H9 (cell line): ENCODE results near the gene MS4A7. TPM values are rescaled to one million over a fixed set of nuclear protein-coding genes. Genes with fewer than 3 reads are reported as not detected.

ENCODE experiments used
- DNase-seq: peaks from one replicate; pipeline ENCODE4 v3.0.0-alpha.2; 2017
- H2AFZ ChIP-seq: one replicate; pipeline ENCODE4 v1.6.1; 2013; ENCODE audit warnings: mild to moderate bottlenecking, low read length, control low read depth, moderate library complexity
- H2AK5ac ChIP-seq: 2 replicates; pipeline ENCODE4 v1.6.1; 2013; ENCODE audit warnings: low read length, control low read depth, mixed read lengths; ENCODE audit not compliant: insufficient read length
- H2BK120ac ChIP-seq: one replicate; pipeline ENCODE4 v1.6.1; 2013; ENCODE audit warnings: low read depth, mild to moderate bottlenecking, low read length, control low read depth, inconsistent platforms; ENCODE audit not compliant: poor library complexity, severe bottlenecking
- H2BK12ac ChIP-seq: 2 replicates; pipeline ENCODE4 v1.6.1; 2013; ENCODE audit warnings: low read length, control low read depth, mixed read lengths, low read depth; ENCODE audit not compliant: insufficient read length
- H2BK15ac ChIP-seq: 2 replicates; pipeline ENCODE4 v1.6.1; 2013; ENCODE audit warnings: low read depth, low read length, control low read depth
- H2BK20ac ChIP-seq: one replicate; pipeline ENCODE4 v1.6.1; 2013; ENCODE audit warnings: low read depth, mild to moderate bottlenecking, low read length, control low read depth, inconsistent platforms; ENCODE audit not compliant: poor library complexity, severe bottlenecking
- H2BK5ac ChIP-seq: 2 replicates; pipeline ENCODE4 v1.6.1; 2013; ENCODE audit warnings: low read length, control low read depth, mixed read lengths; ENCODE audit not compliant: insufficient read length
- H3K14ac ChIP-seq: 2 replicates; pipeline ENCODE4 v1.6.1; 2013; ENCODE audit warnings: low read length, control low read depth; ENCODE audit not compliant: insufficient read depth
- H3K18ac ChIP-seq: 2 replicates; pipeline ENCODE4 v1.6.1; 2013; ENCODE audit warnings: low read depth, mild to moderate bottlenecking, mixed read lengths, low read length, control low read depth; ENCODE audit not compliant: insufficient read length
- H3K23ac ChIP-seq: 2 replicates; pipeline ENCODE4 v1.6.1; 2013; ENCODE audit warnings: low read length, control low read depth, mixed read lengths, low read depth; ENCODE audit not compliant: insufficient read length
- H3K23me2 ChIP-seq: 2 replicates; pipeline ENCODE4 v1.6.1; 2013; ENCODE audit warnings: low read depth, mild to moderate bottlenecking, mixed read lengths, low read length, control low read depth; ENCODE audit not compliant: insufficient read length, poor library complexity, severe bottlenecking
- H3K27ac ChIP-seq: 2 replicates; pipeline ENCODE4 v1.5.1; 2013; ENCODE audit warnings: low read length, control low read depth, mixed read lengths, low read depth; ENCODE audit not compliant: insufficient read length
- H3K27me3 ChIP-seq: 2 replicates; pipeline ENCODE4 v1.6.1; 2013; ENCODE audit warnings: low read length, control low read depth, inconsistent platforms; ENCODE audit not compliant: insufficient read depth
- H3K4ac ChIP-seq: 2 replicates; pipeline ENCODE4 v1.6.1; 2013; ENCODE audit warnings: low read depth, mild to moderate bottlenecking, control low read depth, inconsistent platforms, low read length, moderate library complexity
- H3K4me1 ChIP-seq: 2 replicates; pipeline ENCODE4 v1.6.1; 2013; ENCODE audit warnings: low read length, control low read depth, inconsistent platforms; ENCODE audit not compliant: insufficient read depth
- H3K4me2 ChIP-seq: 2 replicates; pipeline ENCODE4 v1.6.1; 2013; ENCODE audit warnings: low read length, control low read depth, mixed read lengths; ENCODE audit not compliant: insufficient read length, insufficient read depth
- H3K56ac ChIP-seq: 2 replicates; pipeline ENCODE4 v1.6.1; 2013; ENCODE audit warnings: low read depth, mild to moderate bottlenecking, mixed read lengths, low read length, control low read depth; ENCODE audit not compliant: insufficient read length
- H3K79me1 ChIP-seq: 2 replicates; pipeline ENCODE4 v1.6.1; 2013; ENCODE audit warnings: low read depth, mild to moderate bottlenecking, moderate library complexity, low read length, control low read depth, inconsistent platforms; ENCODE audit not compliant: insufficient read depth, poor library complexity, severe bottlenecking
- H3K79me2 ChIP-seq: 2 replicates; pipeline ENCODE4 v1.6.1; 2013; ENCODE audit warnings: low read length, control low read depth, inconsistent platforms; ENCODE audit not compliant: insufficient read depth
- H3K9ac ChIP-seq: 2 replicates; pipeline ENCODE4 v1.6.1; 2013; ENCODE audit warnings: low read length, control low read depth, mixed read lengths; ENCODE audit not compliant: insufficient read length; ENCODE audit errors: extremely low read depth
- H3K9me3 ChIP-seq: one replicate; pipeline ENCODE4 v1.6.1; 2013; ENCODE audit warnings: low read depth, low read length, inconsistent platforms; ENCODE audit not compliant: control insufficient read depth
- H3T11ph ChIP-seq: one replicate; pipeline ENCODE4 v1.6.1; 2013; ENCODE audit warnings: mild to moderate bottlenecking, low read length, control low read depth, inconsistent platforms
- H4K20me1 ChIP-seq: one replicate; pipeline ENCODE4 v1.6.1; 2013; ENCODE audit not compliant: control insufficient read depth, insufficient read length, insufficient read depth
- H4K5ac ChIP-seq: 2 replicates; pipeline ENCODE4 v1.6.1; 2013; ENCODE audit warnings: low read depth, mild to moderate bottlenecking, mixed read lengths, low read length, control low read depth; ENCODE audit not compliant: insufficient read length
- H4K8ac ChIP-seq: replicated peaks from 2 replicates; pipeline ENCODE4 v1.6.1; 2013; ENCODE audit warnings: low read length, control low read depth, mixed read lengths, low read depth; ENCODE audit not compliant: insufficient read length
- H4K91ac ChIP-seq: 2 replicates; pipeline ENCODE4 v1.6.1; 2013; ENCODE audit warnings: low read depth, mild to moderate bottlenecking, moderate library complexity, mixed read lengths, low read length, control low read depth; ENCODE audit not compliant: insufficient read length
- H3K27ac Mint-ChIP-seq, 3 experiments: 2 replicates in 2 of 3; 3 replicates in 1 of 3; pipeline ENCODE4 v1.8.0; 2020 to 2021; ENCODE audit warnings: mixed read lengths in 3 of 3, mild to moderate bottlenecking in 1 of 3, moderate library complexity in 1 of 3
- H3K27me3 Mint-ChIP-seq: 2 replicates; pipeline ENCODE4 v1.8.0; 2021; ENCODE audit warnings: low read depth, mild to moderate bottlenecking, moderate library complexity, mixed read lengths
- H3K36me3 Mint-ChIP-seq, 3 experiments: 2 replicates in 2 of 3; 3 replicates in 1 of 3; pipeline ENCODE4 v1.8.0; 2020 to 2021; ENCODE audit warnings: low read depth in 3 of 3, mixed read lengths in 3 of 3; ENCODE audit not compliant: insufficient read depth in 1 of 3
- H3K4me1 Mint-ChIP-seq, 2 experiments: 2 replicates each; pipeline ENCODE4 v1.8.0; 2020; ENCODE audit warnings: mixed read lengths in 2 of 2
- H3K4me3 Mint-ChIP-seq, 2 experiments: 2 replicates in 1 of 2; 3 replicates in 1 of 2; pipeline ENCODE4 v1.8.0; 2020 to 2021; ENCODE audit warnings: mild to moderate bottlenecking in 2 of 2, mixed read lengths in 2 of 2, moderate library complexity in 1 of 2
- H3K9me3 Mint-ChIP-seq, 2 experiments: 2 replicates in 1 of 2; 3 replicates in 1 of 2; pipeline ENCODE4 v1.8.0; 2020; ENCODE audit warnings: mild to moderate bottlenecking in 2 of 2, mixed read lengths in 2 of 2, moderate library complexity in 1 of 2
- CTCF ChIP-seq: fragments of 200-600 bp; sonication (generic); conservative IDR thresholded peaks from 3 replicates; pipeline ENCODE4 v1.8.0; 2021; ENCODE audit warnings: antibody characterized with exemption, mild to moderate bottlenecking
- WGBS: extraction: QIAGEN DNeasy Blood & Tissue Kit; methylation state at CpG from one replicate; pipeline ENCODE4 v1.1.7; 2013; ENCODE audit warnings: missing lambda C conversion rate, low lambda C conversion rate, mixed read lengths; ENCODE audit not compliant: insufficient read length; ENCODE audit errors: extremely low coverage; 5-methylcytosine and 5-hydroxymethylcytosine counted together
- total RNA-seq: library from RNA; stranded (reverse); gene quantifications from 2 replicates; pipeline ENCODE4 v1.2.1, GENCODE V29; 2021

MS4A7 gene
- total RNA-seq, 1 experiment from 2014 or later, result not detected

- Histone ChIP-seq H2BK5ac (no peak overlapping the region), H3K9me3 (no peaks in the 10 kb centered on the region), H3K79me1 (no peaks in the 10 kb centered on the region), H4K8ac (no peak overlapping the region), H2BK12ac (no peak overlapping the region), H3K9ac (no peak overlapping the region), H3K56ac (no peak overlapping the region), H3K79me2 (no peaks in the 10 kb centered on the region), H3K23ac (no peak overlapping the region), H2BK20ac (no peak overlapping the region), H3K4ac (no peak overlapping the region), H2BK120ac (no peak overlapping the region), H4K20me1 (no peaks in the 10 kb centered on the region), H4K91ac (no peak overlapping the region), H2AFZ (no peak overlapping the region), H2AK5ac (no peak overlapping the region), H4K5ac (no peak overlapping the region), H3K14ac (no peak overlapping the region), H3K18ac (no peak overlapping the region), H3K23me2 (no peaks in the 10 kb centered on the region), H3K27me3 (no peaks in the 10 kb centered on the region), H3K4me1 (no peaks in the 10 kb centered on the region), H3K27ac (no peak overlapping the region), H2BK15ac (no peak overlapping the region), H3T11ph (no peak overlapping the region), H3K4me2 (no peak overlapping the region)
- H3K27ac Mint-ChIP-seq, result no peak overlapping the region
- DNase-seq, result no peak
- WGBS, result no CpG with 5 or more reads among the region's 2 CpGs
- no peak for TF ChIP-seq CTCF
- peaks cover 0 to 4% of the 10 kb centered on the region in 2 experiments; a peak in 1 of 5 replicates for H3K9me3 Mint-ChIP-seq
- H3K4me1 Mint-ChIP-seq, result peaks cover 0 to 4% of the 10 kb centered on the region in 2 experiments; a peak in 2 of 4 replicates
- H3K4me3 Mint-ChIP-seq, result no peak overlapping the region
- H3K27me3 Mint-ChIP-seq, result peaks cover 5% of the 10 kb centered on the region; the same call in 1 of the 2 replicates
- peaks cover 0 to 5% (median 0%) of the 10 kb centered on the region in 3 experiments; a peak in 1 of 7 replicates for H3K36me3 Mint-ChIP-seq
Observed at GRCh38 chr11:60431251-60431650, 52.9 kb downstream of the MS4A7 start.
